Type B pancreatic cell (in vitro differentiated cells): ENCODE measurements around the gene CNIH3. TPM values are rescaled to one million over a fixed set of nuclear protein-coding genes. Genes with fewer than 3 reads are reported as not detected.

Experiments
- DNase-seq: peaks from one replicate; pipeline ENCODE4 v3.0.0; 2021; ENCODE audit warnings: mixed read lengths; ENCODE audit not compliant: unreplicated experiment; ENCODE audit errors: extremely low spot score
- H3K27ac Mint-ChIP-seq: 2 replicates; pipeline ENCODE4 v1.8.0; 2021; ENCODE audit warnings: mild to moderate bottlenecking, mixed read lengths
- H3K27me3 Mint-ChIP-seq: 2 replicates; pipeline ENCODE4 v1.8.0; 2021; ENCODE audit warnings: mixed read lengths
- H3K36me3 Mint-ChIP-seq: 2 replicates; pipeline ENCODE4 v1.8.0; 2021; ENCODE audit warnings: mixed read lengths
- H3K4me1 Mint-ChIP-seq: one replicate; pipeline ENCODE4 v1.8.0; 2021; ENCODE audit warnings: mixed read lengths; ENCODE audit not compliant: unreplicated experiment
- H3K4me3 Mint-ChIP-seq: 2 replicates; pipeline ENCODE4 v1.8.0; 2021; ENCODE audit warnings: mild to moderate bottlenecking, mixed read lengths
- H3K9me3 Mint-ChIP-seq: 2 replicates; pipeline ENCODE4 v1.8.0; 2021; ENCODE audit warnings: mixed read lengths
- CTCF ChIP-seq: fragments of 200-600 bp; sonication (generic); conservative IDR thresholded peaks from 2 replicates; pipeline ENCODE4 v1.5.0; 2021; ENCODE audit warnings: antibody characterized with exemption, mild to moderate bottlenecking
- total RNA-seq: library from RNA; stranded (reverse); gene quantifications from 2 replicates; pipeline ENCODE4 v1.2.1, GENCODE V29; 2021; ENCODE audit warnings: low replicate concordance

CNIH3 gene
- total RNA-seq, 1 donor from 2014 or later: 4.5 TPM

- DNase-seq: no peak
- H3K9me3 Mint-ChIP-seq: no peaks in the 10 kb centered on the region
- peaks cover 7% of the 10 kb centered on the region for H3K27me3 Mint-ChIP-seq
- no peaks in the 10 kb centered on the region for H3K36me3 Mint-ChIP-seq
- no peak for TF ChIP-seq CTCF
- H3K27ac Mint-ChIP-seq: no peak overlapping the region
- H3K4me1 Mint-ChIP-seq: peaks cover 4% of the 10 kb centered on the region
- H3K4me3 Mint-ChIP-seq: no peak overlapping the region
Observed at GRCh38 chr1:224769452-224770335, 153.6 kb downstream of the CNIH3 start.

- Mint-ChIP-seq H3K4me3 (no peak overlapping the region), H3K27me3 (peaks cover 7% of the 10 kb centered on the region), H3K9me3 (no peaks in the 10 kb centered on the region), H3K36me3 (no peaks in the 10 kb centered on the region), H3K27ac (no peak overlapping the region), H3K4me1 (peaks cover 4% of the 10 kb centered on the region)
- DNase-seq: no peak
- TF ChIP-seq CTCF: no peak
Observed at GRCh38 chr1:224770336-224770693, 154.2 kb downstream of the CNIH3 start.

GRCh38 chr1:224773646-224774045 lies 157.5 kb downstream of the CNIH3 start:
- no peaks in the 10 kb centered on the region for H3K9me3 Mint-ChIP-seq
- peaks cover 5% of the 10 kb centered on the region for H3K27me3 Mint-ChIP-seq
- no peak overlapping the region for H3K4me3 Mint-ChIP-seq
- H3K4me1 Mint-ChIP-seq: peaks cover 4% of the 10 kb centered on the region
- H3K27ac Mint-ChIP-seq: no peak overlapping the region
- TF ChIP-seq CTCF: no peak
- DNase-seq: no peak
- H3K36me3 Mint-ChIP-seq: no peaks in the 10 kb centered on the region

- no peak overlapping the region for H3K4me3 Mint-ChIP-seq
- no peak for DNase-seq
- peaks cover 4% of the 10 kb centered on the region for H3K4me1 Mint-ChIP-seq
- H3K27me3 Mint-ChIP-seq: peaks cover 5% of the 10 kb centered on the region
- peak; percentile 30 for TF ChIP-seq CTCF
- no peak overlapping the region for H3K27ac Mint-ChIP-seq
- H3K36me3 Mint-ChIP-seq: no peaks in the 10 kb centered on the region
- no peaks in the 10 kb centered on the region for H3K9me3 Mint-ChIP-seq
Observed at GRCh38 chr1:224774378-224774777, 158.3 kb downstream of the CNIH3 start.

GRCh38 chr1:224777180-224777579 lies 161.1 kb downstream of the CNIH3 start:
- Mint-ChIP-seq H3K4me3 (no peak overlapping the region), H3K9me3 (no peaks in the 10 kb centered on the region), H3K4me1 (no peaks in the 10 kb centered on the region), H3K27me3 (no peaks in the 10 kb centered on the region), H3K36me3 (no peaks in the 10 kb centered on the region), H3K27ac (no peak overlapping the region)
- no peak for DNase-seq
- TF ChIP-seq CTCF: no peak
